ENCODE measurements around the gene PKD2L1.

PKD2L1 gene

GRCh38 chr10:100360234-100360633 is 30.2 kb upstream of the PKD2L1 start:
- H3K4me3 ChIP-seq (ENCODE audit: low read length): no peak overlapping the region
- DNase-seq (ENCODE audit: low read depth): no peak
- no peak for TF ChIP-seq CTCF (conservative IDR thresholded peaks at IDR 0.05; ENCODE audit: low read length)

- H3K4me3 ChIP-seq (ENCODE audit: low read length): no peak overlapping the region
- DNase-seq (ENCODE audit: low read depth): no peak
- no peak for TF ChIP-seq CTCF (conservative IDR thresholded peaks at IDR 0.05; ENCODE audit: low read length)
Observed at GRCh38 chr10:100359529-100360150, 29.6 kb upstream of the PKD2L1 start.

GRCh38 chr10:100359030-100359432 is 29.0 kb upstream of the PKD2L1 start:
- DNase-seq (ENCODE audit: low read depth): no peak
- no peak overlapping the region for H3K4me3 ChIP-seq (ENCODE audit: low read length)
- no peak for TF ChIP-seq CTCF (conservative IDR thresholded peaks at IDR 0.05; ENCODE audit: low read length)

- no peak for TF ChIP-seq CTCF (conservative IDR thresholded peaks at IDR 0.05; ENCODE audit: low read length)
- H3K4me3 ChIP-seq (ENCODE audit: low read length): no peak overlapping the region
- DNase-seq (ENCODE audit: low read depth): no peak
Observed at GRCh38 chr10:100357059-100357858, 27.2 kb upstream of the PKD2L1 start.

GRCh38 chr10:100356067-100357017 is 26.3 kb upstream of the PKD2L1 start:
- no peak for TF ChIP-seq CTCF (conservative IDR thresholded peaks at IDR 0.05; ENCODE audit: low read length)
- no peak overlapping the region for H3K4me3 ChIP-seq (ENCODE audit: low read length)
- DNase-seq (ENCODE audit: low read depth): no peak

GRCh38 chr10:100355086-100355485 is 25.1 kb upstream of the PKD2L1 start:
- TF ChIP-seq CTCF (conservative IDR thresholded peaks at IDR 0.05; ENCODE audit: low read length): no peak
- no peak for DNase-seq (ENCODE audit: low read depth)
- H3K4me3 ChIP-seq (ENCODE audit: low read length): no peak overlapping the region
